ENCODE measurements around the gene RPL23.

- no peak for TF ChIP-seq CTCF (IDR thresholded peaks at IDR 0.05)
- no peak for TF ChIP-seq POLR2AphosphoS5 (IDR thresholded peaks at IDR 0.05)
These were observed 40.8 kb upstream of the RPL23 start for GRCh38 chr17:38894276-38894675.

All from suprapubic skin (tissue), 3 donors.